Activated CD4-positive, CD25-positive, alpha-beta regulatory T cell treated with anti-CD3 and anti-CD28 coated beads, Interleukin-2, amount 50 U/mL, for 16 hours (primary cell): ENCODE measurements around the gene TBR1.

Experiments
- DNase-seq: peaks from one replicate; pipeline ENCODE4 v3.0.0-alpha.2; 2020; ENCODE audit warnings: low read depth, low spot score

TBR1 gene

GRCh38 chr2:161415034-161415986 lies 787 bp upstream of the TBR1 start:
- DNase-seq = no peak

DNA sequence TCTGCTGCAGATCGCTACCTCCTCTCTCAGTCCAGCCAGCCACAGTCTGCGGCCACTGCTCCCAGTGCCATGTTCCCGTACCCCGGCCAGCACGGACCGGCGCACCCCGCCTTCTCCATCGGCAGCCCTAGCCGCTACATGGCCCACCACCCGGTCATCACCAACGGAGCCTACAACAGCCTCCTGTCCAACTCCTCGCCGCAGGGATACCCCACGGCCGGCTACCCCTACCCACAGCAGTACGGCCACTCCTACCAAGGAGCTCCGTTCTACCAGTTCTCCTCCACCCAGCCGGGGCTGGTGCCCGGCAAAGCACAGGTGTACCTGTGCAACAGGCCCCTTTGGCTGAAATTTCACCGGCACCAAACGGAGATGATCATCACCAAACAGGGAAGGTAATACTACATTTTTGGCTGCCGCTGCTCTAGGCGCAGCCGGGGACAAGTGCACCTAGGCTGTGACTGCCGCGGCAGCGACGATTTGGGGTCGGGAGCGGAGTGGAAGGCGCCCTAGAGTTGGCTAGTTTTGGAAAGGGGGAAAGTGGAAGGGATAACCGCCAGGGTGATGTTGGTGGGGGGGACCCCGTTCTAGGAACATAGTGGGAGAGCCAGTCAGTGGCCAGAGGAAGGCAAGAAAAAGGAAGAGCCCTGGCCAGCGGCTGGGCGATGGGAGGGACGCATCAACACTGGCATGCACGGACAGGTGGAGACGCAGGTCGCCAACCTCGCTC lies 776 bp downstream of the TBR1 start:
- DNase-seq = no peak

GRCh38 chr2:161417438-161418274 lies 1.6 kb downstream of the TBR1 start:
- DNase-seq = no peak

GRCh38 chr2:161418275-161418714 lies 2.2 kb downstream of the TBR1 start:
- no peak for DNase-seq

- no peak for DNase-seq
Measured at GRCh38 chr2:161418715-161419637, 2.9 kb downstream of the TBR1 start.

- DNase-seq = no peak
Measured at GRCh38 chr2:161419638-161420190, 3.6 kb downstream of the TBR1 start.

- no peak for DNase-seq
Measured at GRCh38 chr2:161420406-161421074, 4.4 kb downstream of the TBR1 start.

DNA sequence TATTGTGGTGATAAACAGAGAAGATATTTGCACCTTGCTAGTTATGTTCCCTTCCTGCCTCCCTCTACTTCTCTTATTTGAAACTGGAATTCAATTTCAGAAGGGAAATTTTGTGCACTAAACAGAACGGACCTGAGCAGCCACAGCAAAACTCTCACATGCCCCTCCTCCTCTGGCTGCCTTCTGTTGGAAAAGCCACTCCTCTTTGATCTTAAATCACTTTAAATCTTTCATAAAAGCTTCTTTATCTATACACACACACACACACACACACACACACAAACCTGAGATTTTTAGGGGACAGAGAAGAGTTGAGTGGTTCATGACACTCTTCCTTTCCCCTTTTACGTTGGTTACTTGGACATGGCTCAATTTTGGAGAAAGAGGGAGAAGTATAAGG lies 5.6 kb downstream of the TBR1 start:
- DNase-seq = no peak

DNA sequence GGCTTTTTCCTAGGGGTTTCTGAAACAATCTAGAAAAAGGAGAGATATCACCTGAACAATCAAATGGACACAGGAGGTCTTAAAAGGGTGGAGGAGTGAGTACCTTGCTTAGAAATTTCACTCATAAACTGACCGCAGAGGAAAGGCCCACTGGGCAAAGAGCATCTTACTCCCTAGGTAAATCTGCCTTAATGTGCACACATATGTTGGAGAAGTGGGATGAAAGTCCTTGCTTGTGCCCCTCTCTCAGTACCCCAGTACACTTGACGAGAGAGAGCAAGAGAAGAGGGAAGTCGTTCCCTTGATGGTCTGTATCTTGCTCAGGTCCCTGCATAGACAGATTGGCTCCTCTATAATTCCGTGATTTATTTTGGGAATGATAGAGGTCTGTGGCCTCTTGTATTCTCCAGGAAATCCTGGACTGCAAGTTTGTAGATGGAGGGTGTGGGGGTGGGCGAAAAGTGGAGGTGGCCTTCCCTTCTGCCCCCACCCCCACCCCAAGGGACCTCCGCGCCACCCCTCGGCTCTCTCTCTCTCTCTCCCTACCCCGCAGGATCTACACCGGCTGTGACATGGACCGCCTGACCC lies 6.8 kb downstream of the TBR1 start:
- DNase-seq = no peak

- DNase-seq = no peak
Measured at GRCh38 chr2:161423421-161424393, 7.6 kb downstream of the TBR1 start.

- DNase-seq = no peak
Measured at GRCh38 chr2:161424394-161424769, 8.3 kb downstream of the TBR1 start.

GRCh38 chr2:161424891-161425727 lies 9.0 kb downstream of the TBR1 start:
- DNase-seq = no peak

GRCh38 chr2:161425728-161426454 lies 9.8 kb downstream of the TBR1 start:
- no peak for DNase-seq

DNA sequence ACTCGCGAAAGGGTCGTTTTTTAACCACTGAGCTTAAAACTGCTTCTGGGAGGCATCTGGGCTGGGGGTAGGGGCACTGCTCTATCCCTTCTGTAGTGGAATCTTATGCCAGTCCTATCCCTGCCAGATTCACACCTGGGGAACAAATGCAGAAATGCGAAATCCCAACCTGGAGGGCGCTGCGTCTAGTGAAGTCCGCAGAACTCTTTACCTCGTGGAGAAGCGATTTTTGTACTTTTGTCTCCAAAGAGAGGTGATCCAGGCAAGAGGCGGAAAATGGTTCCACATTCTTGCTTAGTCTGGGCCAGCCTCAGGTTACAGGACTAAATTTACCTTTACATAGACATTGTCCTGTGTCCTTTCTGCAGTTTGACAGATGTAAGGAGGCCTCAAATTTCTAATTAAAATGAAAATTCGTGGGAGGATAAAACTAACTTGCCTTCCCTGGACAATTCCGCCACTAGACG lies 10.4 kb downstream of the TBR1 start:
- DNase-seq = no peak

GRCh38 chr2:161426922-161427663 lies 11.0 kb downstream of the TBR1 start:
- no peak for DNase-seq
